K562 (cell line): ENCODE data around the gene GLRA1. TPM values are rescaled to one million over a fixed set of nuclear protein-coding genes. Genes with fewer than 3 reads are reported as not detected.

Experiments
- ATAC-seq: fragments of 200-7000 bp; cut with Tn5 transposase; 3 replicates; pipeline ENCODE4 v1.9.1; 2020; ENCODE audit warnings: moderate library complexity
- BruUV-seq: library from RNA; stranded (reverse); fragments of 400-500 nt; replicated peaks from 2 replicates; lab custom pipeline; 2021; lab: Mats Ljungman, UMichigan
- CTCF ChIA-PET: fragments of 300-600 bp; formaldehyde crosslinking; extraction: SDS; loops from one replicate; lab custom pipeline; 2021; ENCODE audit warnings: low intra/inter-chr PET ratio; lab: Yijun Ruan, JAX
- POLR2A ChIA-PET: fragments of 300-600, 350-650 bp; sonication (Branson Sonifier 250); formaldehyde crosslinking; extraction: SDS; loops from one replicate; lab custom pipeline; 2021; ENCODE audit warnings: antibody characterized with exemption, inconsistent platforms; lab: Yijun Ruan, JAX
- DNase-seq, 4 experiments: peaks; one replicate each; pipeline versions ENCODE4 v3.0.0 to v3.0.0-alpha.2; 2011 to 2018; ENCODE audit warnings: low spot score in 3 of 4, mixed read lengths in 3 of 4; ENCODE audit errors: extremely low read depth in 1 of 4
- FAIRE-seq: peaks from 2 replicates; lab custom pipeline; 2011; peaks lifted over from hg19 to GRCh38; lab: Jason Lieb, UNC
- H2AFZ ChIP-seq: 2 replicates; pipeline ENCODE4 v1.6.0; 2011; ENCODE audit warnings: low read depth, low read length, control low read depth, inconsistent platforms
- H3K27ac ChIP-seq: fragments of 200-600 bp; 3 replicates; pipeline ENCODE4 v1.8.0; 2011; ENCODE audit warnings: low read depth, mild to moderate bottlenecking, control low read depth, inconsistent platforms, low read length, moderate library complexity, mixed read lengths; ENCODE audit errors: extremely low read depth
- H3K27me3 ChIP-seq, 2 experiments: fragments of 300-600 bp in 1 of 2; 2 replicates in 1 of 2; 3 replicates in 1 of 2; pipeline versions ENCODE4 v1.6.0 to v1.8.0; 2011; ENCODE audit warnings: inconsistent platforms in 2 of 2, low read length in 2 of 2, mild to moderate bottlenecking in 1 of 2, mixed read lengths in 1 of 2, moderate library complexity in 1 of 2; ENCODE audit not compliant: control insufficient read depth in 2 of 2, insufficient read depth in 2 of 2
- H3K36me3 ChIP-seq: fragments of 300-600 bp; 3 replicates; pipeline ENCODE4 v1.8.0; 2011; ENCODE audit warnings: mild to moderate bottlenecking, low read length, inconsistent platforms; ENCODE audit not compliant: control insufficient read depth, insufficient read depth
- H3K4me1 ChIP-seq, 2 experiments: fragments of 200-600 bp in 1 of 2; replicated peaks in 1 of 2; 2 replicates in 1 of 2; 3 replicates in 1 of 2; pipeline versions ENCODE4 v1.5.1 to v1.8.0; 2011; ENCODE audit warnings: inconsistent platforms in 2 of 2, low read length in 2 of 2, mild to moderate bottlenecking in 1 of 2, mixed read lengths in 1 of 2, moderate library complexity in 1 of 2; ENCODE audit not compliant: control insufficient read depth in 2 of 2, insufficient read depth in 2 of 2
- H3K4me2 ChIP-seq: 2 replicates; pipeline ENCODE4 v1.6.1; 2011; ENCODE audit warnings: low read length, control low read depth, inconsistent platforms, mixed read lengths; ENCODE audit not compliant: insufficient read depth
- H3K4me3 ChIP-seq: fragments of 200-600 bp; sonication (generic), shearing (Covaris generic); 2 replicates; pipeline ENCODE4 v1.5.1; 2016; ENCODE audit warnings: control low read depth, inconsistent platforms
- H3K79me2 ChIP-seq: fragments of 200-600 bp; 3 replicates; pipeline ENCODE4 v1.8.0; 2011; ENCODE audit warnings: low read length, inconsistent platforms; ENCODE audit not compliant: control insufficient read depth, insufficient read depth
- H3K9ac ChIP-seq, 2 experiments: 2 replicates each; pipeline versions ENCODE4 v1.6.0 to v1.6.1; 2011; ENCODE audit warnings: low read depth in 2 of 2, low read length in 2 of 2, control low read depth in 1 of 2, inconsistent platforms in 1 of 2, mild to moderate bottlenecking in 1 of 2, mixed read lengths in 1 of 2; ENCODE audit not compliant: insufficient read depth in 1 of 2
- H3K9me1 ChIP-seq: one replicate; pipeline ENCODE4 v1.6.0; 2011; ENCODE audit warnings: inconsistent platforms, mild to moderate bottlenecking, low read length, moderate library complexity; ENCODE audit not compliant: control insufficient read depth, insufficient read depth
- H3K9me3 ChIP-seq: replicated peaks from 2 replicates; pipeline ENCODE4 v1.5.1; 2011; ENCODE audit warnings: low read depth, low read length, inconsistent platforms; ENCODE audit not compliant: control insufficient read depth, insufficient read depth
- H4K20me1 ChIP-seq: replicated peaks from 2 replicates; pipeline ENCODE4 v1.6.1; 2011; ENCODE audit warnings: low read length, inconsistent platforms, mixed read lengths; ENCODE audit not compliant: control insufficient read depth, insufficient read depth
- C11orf30 ChIP-seq: fragments of 450-650 bp; IDR thresholded peaks from 2 replicates; pipeline ENCODE4 v1.6.1; 2016; ENCODE audit warnings: low read depth, mild to moderate bottlenecking
- CEBPB ChIP-seq: fragments of 450-650 bp; IDR thresholded peaks from 2 replicates; pipeline ENCODE4 v1.6.1; 2016; ENCODE audit warnings: missing genetic modification characterization, missing compliant biosample characterization
- ELK3 ChIP-seq: fragments of 450-650 bp; formaldehyde crosslinking; IDR thresholded peaks from 2 replicates; pipeline ENCODE4 v1.4.0; 2020; ENCODE audit warnings: mild to moderate bottlenecking
- FUS ChIP-seq: fragments of 200-400 bp; formaldehyde crosslinking; optimal IDR thresholded peaks from 2 replicates; pipeline ENCODE3; 2017; ENCODE audit warnings: low read depth, low read length
- HMGXB4 ChIP-seq: sonication (generic); formaldehyde crosslinking; IDR thresholded peaks from 2 replicates; pipeline ENCODE4 v1.8.1; 2023; ENCODE audit warnings: mild to moderate bottlenecking, missing genetic modification reagents
- MTA3 ChIP-seq: fragments of 450-650 bp; formaldehyde crosslinking; IDR thresholded peaks from 2 replicates; pipeline ENCODE4 v1.6.1; 2017; ENCODE audit warnings: mild to moderate bottlenecking, borderline replicate concordance
- NFRKB ChIP-seq: fragments of 450-650 bp; IDR thresholded peaks from 2 replicates; pipeline ENCODE4 v1.6.1; 2016; ENCODE audit warnings: low read depth
- TEAD2 ChIP-seq: fragments of 450-650 bp; IDR thresholded peaks from 2 replicates; pipeline ENCODE4 v1.6.1; 2016; ENCODE audit warnings: missing genetic modification characterization, control low read depth, missing compliant biosample characterization
- THRB ChIP-seq: fragments of 450-650 bp; formaldehyde crosslinking; conservative IDR thresholded peaks from 2 replicates; pipeline ENCODE4 v1.4.0; 2022; ENCODE audit warnings: mild to moderate bottlenecking, missing genetic modification characterization
- ZNF280B ChIP-seq: fragments of 250-450 bp; sonication (Bioruptor Pico); IDR thresholded peaks from 2 replicates; pipeline ENCODE4 v1.5.1; 2021; ENCODE audit warnings: mild to moderate bottlenecking
- ZNF561 ChIP-seq: fragments of 450-650 bp; formaldehyde crosslinking; conservative IDR thresholded peaks from 2 replicates; pipeline ENCODE4 v1.4.0; 2020; ENCODE audit warnings: mild to moderate bottlenecking, moderate library complexity
- WGBS: fragments of 100-300 bp; shearing (Covaris generic); methylation state at CpG from one replicate; pipeline ENCODE4 v1.1.6; 2016; ENCODE audit warnings: low coverage, mixed read lengths; ENCODE audit not compliant: insufficient coverage; ENCODE audit errors: missing lambda C conversion rate; 5-methylcytosine and 5-hydroxymethylcytosine counted together
- in situ Hi-C: fragments of 300-500 bp; cut with MboI; formaldehyde crosslinking; loops from 4 replicates; pipeline ENCODE4 v1.15.0; 2018; ENCODE audit warnings: inconsistent platforms, mixed read lengths
- intact Hi-C: fragments of 100-400 bp; cut with micrococcal nuclease; formaldehyde crosslinking; loops from 2 replicates; pipeline ENCODE4 v1.14.2; 2022
- polyA plus RNA-seq, 8 experiments: library from polyadenylated mRNA; depleted of rRNA in 4 of 8; stranded (reverse) in 5 of 8; unstranded in 3 of 8; fragments of >200 nt; fragmentation: Nextera tagmentation in 2 of 8; fragmentation: Illumina TruSeq in 1 of 8; extraction: Ambion mirVana in 2 of 8; extraction: Trizol in 1 of 8; gene quantifications; 2 replicates each; pipeline versions ENCODE4 v1.2.1 to v1.2.3, GENCODE V29; 2011 to 2014; ENCODE audit warnings: inconsistent platforms in 1 of 8, missing spikeins in 1 of 8
- total RNA-seq, 7 experiments: library from RNA; depleted of rRNA in 6 of 7; stranded (reverse); fragments of >200 nt in 6 of 7; fragmentation: Illumina TruSeq in 2 of 7; extraction: Trizol in 2 of 7; gene quantifications; 2 replicates each; pipeline versions ENCODE4 v1.2.1 to v1.2.3, GENCODE V29; 2011 to 2021; ENCODE audit warnings: low replicate concordance in 1 of 7

The GLRA1 gene
- total and polyA plus RNA-seq, 9 of the 15 experiments (the other 6 are each of a cell fraction or from before 2014, with no cell fraction given): not detected

- ATAC-seq: no peak
- Histone ChIP-seq H3K9me1 (no peaks in the 10 kb centered on the region), H3K79me2 (no peaks in the 10 kb centered on the region), H3K9ac (no peak overlapping the region), H2AFZ (no peak overlapping the region), H3K27me3 (no peaks in the 10 kb centered on the region), H3K9me3 (no peaks in the 10 kb centered on the region), H4K20me1 (no peaks in the 10 kb centered on the region), H3K4me1 (no peaks in the 10 kb centered on the region), H3K4me2 (no peak overlapping the region), H3K4me3 (no peak overlapping the region), H3K36me3 (no peaks in the 10 kb centered on the region), H3K27ac (no peak overlapping the region)
- TF ChIP-seq MTA3: no peak
- no peak for TF ChIP-seq ZNF561 (CRISPR knock-in tag)
- TF ChIP-seq THRB (CRISPR knock-in tag): no peak
- no peak for TF ChIP-seq ZNF280B (CRISPR knock-in tag)
- TF ChIP-seq C11orf30: no peak
- TF ChIP-seq TEAD2 (tag): no peak
- TF ChIP-seq NFRKB: no peak
- no peak for TF ChIP-seq FUS
- TF ChIP-seq CEBPB (tag): no peak
- no peak for TF ChIP-seq ELK3 (CRISPR knock-in tag)
- no peak for TF ChIP-seq HMGXB4 (CRISPR knock-in tag)
- ChIA-PET POLR2A (no interaction called here), CTCF (no interaction called here)
- in situ Hi-C loops: no loop called here
- intact Hi-C loops: no loop called here
- no peak for DNase-seq
- no peak for FAIRE-seq
- no TSS peak for BruUV-seq
- 0% methylated on average over 6 of the region's 6 CpGs for WGBS
Observed at GRCh38 chr5:151889614-151890013, 35.0 kb downstream of the GLRA1 start.
